Common myeloid progenitor, CD34-positive (primary cell): Measurements from ENCODE around the gene RAB3GAP2.
"Not testable (repeated sequence)": the region's sequence is repeated elsewhere in the genome, so short reads cannot be mapped to it uniquely, and the experiment has no call there.

Experiments
- CTCF ChIA-PET: fragments of 350-600 bp; sonication (Branson Sonifier 250); formaldehyde crosslinking; loops from one replicate; lab custom pipeline; 2021; ENCODE audit warnings: antibody characterized with exemption; lab: Charles Lee
- POLR2A ChIA-PET: fragments of 350-600 bp; sonication (Branson Sonifier 250); formaldehyde crosslinking; loops from one replicate; lab custom pipeline; 2021; ENCODE audit warnings: antibody characterized with exemption; lab: Charles Lee
- DNase-seq, 3 donors: peaks; one replicate each; pipeline versions ENCODE4 v3.0.0 to v3.0.0-alpha.2; 2013
- H3K27ac ChIP-seq, 2 experiments: 1 replicate in 1 of 2; 2 replicates in 1 of 2; pipeline ENCODE4 v1.7.0; 2013; ENCODE audit warnings: inconsistent platforms in 2 of 2, low read length in 2 of 2, mild to moderate bottlenecking in 2 of 2, low read depth in 1 of 2, moderate library complexity in 1 of 2; ENCODE audit not compliant: severe bottlenecking in 2 of 2, insufficient read depth in 1 of 2, poor library complexity in 1 of 2
- H3K27me3 ChIP-seq, 5 experiments: replicated peaks in 2 of 5; 1 replicate in 3 of 5; 2 replicates in 2 of 5; pipeline versions ENCODE4 v1.6.1 to v1.7.0; 2013; ENCODE audit warnings: low read length in 4 of 5, mild to moderate bottlenecking in 2 of 5, moderate library complexity in 2 of 5, inconsistent platforms in 1 of 5; ENCODE audit not compliant: insufficient read depth in 5 of 5, control insufficient read depth in 4 of 5
- H3K36me3 ChIP-seq, 4 experiments: 1 replicate in 2 of 4; 2 replicates in 2 of 4; pipeline versions ENCODE4 v1.6.1 to v1.7.0; 2013; ENCODE audit warnings: low read length in 3 of 4, control low read depth in 1 of 4, mild to moderate bottlenecking in 1 of 4; ENCODE audit not compliant: control insufficient read depth in 4 of 4, insufficient read depth in 4 of 4
- H3K4me1 ChIP-seq, 4 experiments: 1 replicate in 3 of 4; 2 replicates in 1 of 4; pipeline versions ENCODE4 v1.6.1 to v1.7.1; 2013; ENCODE audit warnings: low read length in 3 of 4, mild to moderate bottlenecking in 3 of 4, control low read depth in 1 of 4, inconsistent platforms in 1 of 4, moderate library complexity in 1 of 4; ENCODE audit not compliant: control insufficient read depth in 4 of 4, insufficient read depth in 4 of 4; ENCODE audit errors: control extremely low read depth in 1 of 4
- H3K4me3 ChIP-seq, 7 experiments: 1 replicate in 4 of 7; 2 replicates in 3 of 7; pipeline versions ENCODE4 v1.5.1 to v1.7.0; 2013; ENCODE audit warnings: mild to moderate bottlenecking in 7 of 7, low read length in 6 of 7, moderate library complexity in 6 of 7, inconsistent platforms in 2 of 7, low read depth in 2 of 7, control low read depth in 1 of 7; ENCODE audit not compliant: insufficient read depth in 4 of 7, control insufficient read depth in 1 of 7; ENCODE audit errors: extremely low read depth in 1 of 7
- H3K9me3 ChIP-seq, 5 experiments: 1 replicate in 4 of 5; 2 replicates in 1 of 5; pipeline versions ENCODE4 v1.6.1 to v1.7.1; 2013; ENCODE audit warnings: low read length in 4 of 5, mild to moderate bottlenecking in 2 of 5, inconsistent platforms in 1 of 5, low read depth in 1 of 5, moderate library complexity in 1 of 5; ENCODE audit not compliant: control insufficient read depth in 4 of 5, insufficient read depth in 2 of 5; ENCODE audit errors: control extremely low read depth in 1 of 5
- WGBS: methylation state at CpG from one replicate; pipeline ENCODE4 v1.1.5; 2013; ENCODE audit not compliant: insufficient coverage; 5-methylcytosine and 5-hydroxymethylcytosine counted together

The RAB3GAP2 gene

DNA sequence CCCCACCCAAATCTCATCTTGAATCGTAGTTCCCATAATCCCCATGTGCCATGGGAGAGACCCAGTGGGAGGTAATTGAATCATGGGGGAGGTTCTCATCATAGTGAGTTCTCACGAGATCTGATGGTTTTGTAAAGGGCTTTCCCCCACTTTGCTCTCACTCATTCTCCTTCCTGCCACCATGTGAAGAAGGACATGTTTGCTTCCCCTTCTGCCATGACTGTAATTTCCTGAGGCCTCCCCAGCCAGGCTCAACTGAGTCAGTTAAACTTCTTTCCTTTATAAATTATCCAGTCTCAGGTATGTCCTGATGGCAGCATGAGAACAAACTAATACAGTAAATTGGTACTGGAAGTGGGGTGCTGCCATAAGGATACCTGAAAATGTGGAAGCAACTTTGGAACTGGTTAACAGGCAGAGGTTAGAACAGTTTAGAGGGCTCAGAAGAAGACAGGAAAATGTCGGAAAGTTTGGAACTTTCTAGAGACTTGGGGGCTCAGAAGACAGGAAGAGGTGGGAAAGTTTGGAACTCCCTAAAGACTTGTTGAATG is 23.5 kb downstream of the RAB3GAP2 start:
- H3K4me3 ChIP-seq, POLR2A ChIA-PET, H3K27me3 ChIP-seq, H3K4me1 ChIP-seq, DNase-seq, H3K27ac ChIP-seq, CTCF ChIA-PET: not testable (repeated sequence)
- H3K9me3 ChIP-seq = peaks cover 0 to 42% (median 27%) of the 10 kb centered on the region in 5 experiments
- peaks cover 5 to 53% (median 26%) of the 10 kb centered on the region in 4 experiments for H3K36me3 ChIP-seq
- WGBS = 88% methylated on average over 1 of the region's 3 CpGs

DNA sequence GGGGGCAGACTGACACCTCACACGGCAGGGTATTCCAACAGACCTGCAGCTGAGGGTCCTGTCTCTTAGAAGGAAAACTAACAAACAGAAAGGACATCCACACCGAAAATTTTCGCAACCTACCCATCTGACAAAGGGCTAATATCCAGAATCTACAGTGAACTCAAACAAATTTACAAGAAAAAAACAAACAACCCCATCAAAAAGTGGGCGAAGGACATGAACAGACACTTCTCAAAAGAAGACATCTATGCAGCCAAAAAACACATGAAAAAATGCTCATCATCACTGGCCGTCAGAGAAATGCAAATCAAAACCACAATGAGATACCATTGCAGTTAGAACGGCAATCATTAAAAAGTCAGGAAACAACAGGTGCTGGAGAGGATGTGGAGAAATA is 26.4 kb downstream of the RAB3GAP2 start:
- CTCF ChIA-PET, H3K27me3 ChIP-seq, H3K4me3 ChIP-seq, POLR2A ChIA-PET, H3K27ac ChIP-seq, H3K4me1 ChIP-seq, DNase-seq: not testable (repeated sequence)
- WGBS = 100% methylated on average over 1 of the region's 6 CpGs
- peaks cover 0 to 29% (median 11%) of the 10 kb centered on the region in 4 experiments for H3K36me3 ChIP-seq
- peaks cover 0 to 34% (median 23%) of the 10 kb centered on the region in 5 experiments for H3K9me3 ChIP-seq

GRCh38 chr1:220243947-220244346 is 28.3 kb downstream of the RAB3GAP2 start:
- DNase-seq = peak in 2 of 3 donors; percentile 26 to 49
- H3K9me3 ChIP-seq = peaks cover 0 to 15% (median 6%) of the 10 kb centered on the region in 5 experiments
- no peak overlapping the region for H3K4me3 ChIP-seq
- peaks cover 0 to 9% (median 2%) of the 10 kb centered on the region in 4 experiments for H3K36me3 ChIP-seq
- peaks cover 0 to 3% (median 0%) of the 10 kb centered on the region in 4 experiments for H3K4me1 ChIP-seq
- CTCF ChIA-PET = no interaction called here
- no peaks in the 10 kb centered on the region for H3K27me3 ChIP-seq
- WGBS = 100% methylated on average over 1 of the region's 2 CpGs
- H3K27ac ChIP-seq = no peak overlapping the region
- POLR2A ChIA-PET = no interaction called here

- ChIA-PET CTCF (no interaction called here), POLR2A (no interaction called here)
- no peaks in the 10 kb centered on the region for H3K27me3 ChIP-seq
- peaks cover 0 to 3% (median 0%) of the 10 kb centered on the region in 4 experiments for H3K4me1 ChIP-seq
- DNase-seq = no peak
- WGBS = no CpG with 5 or more reads among the region's 2 CpGs
- H3K36me3 ChIP-seq = peaks cover 0 to 7% (median under 1%) of the 10 kb centered on the region in 4 experiments
- no peaks in the 10 kb centered on the region for H3K9me3 ChIP-seq
- no peak overlapping the region for H3K27ac ChIP-seq
- H3K4me3 ChIP-seq = no peak overlapping the region
Measured at GRCh38 chr1:220241072-220241663, 31.1 kb downstream of the RAB3GAP2 start.

- CTCF ChIA-PET = interaction anchor here (0.8 to 1.3 kb wide), 3 partner anchors 11 to 15 kb away, joined by 3 to 4 read pairs (median 3); no protein-coding TSS in a partner anchor
- no peak for DNase-seq
- H3K27me3 ChIP-seq = no peaks in the 10 kb centered on the region
- H3K9me3 ChIP-seq = no peaks in the 10 kb centered on the region
- H3K4me1 ChIP-seq = peaks cover 0 to 3% (median 0%) of the 10 kb centered on the region in 4 experiments
- no peak overlapping the region for H3K4me3 ChIP-seq
- POLR2A ChIA-PET = no interaction called here
- H3K36me3 ChIP-seq = peaks cover 0 to 7% (median under 1%) of the 10 kb centered on the region in 4 experiments
- 100% methylated on average over 3 of the region's 3 CpGs for WGBS
- no peak overlapping the region for H3K27ac ChIP-seq
Measured at GRCh38 chr1:220239966-220240365, 32.3 kb downstream of the RAB3GAP2 start.

- Histone ChIP-seq H3K27ac (no peak overlapping the region), H3K4me1 (peaks cover 0 to 3% (median 0%) of the 10 kb centered on the region in 4 experiments), H3K27me3 (no peaks in the 10 kb centered on the region), H3K9me3 (no peaks in the 10 kb centered on the region), H3K36me3 (peaks cover 0 to 7% (median under 1%) of the 10 kb centered on the region in 4 experiments), H3K4me3 (no peak overlapping the region)
- ChIA-PET CTCF (interaction anchor here (0.8 to 1.3 kb wide), 4 partner anchors 10 to 547 kb away, joined by 3 to 4 read pairs (median 3); no protein-coding TSS in a partner anchor), POLR2A (no interaction called here)
- 100% methylated on average over 4 of the region's 5 CpGs for WGBS
- no peak for DNase-seq
Measured at GRCh38 chr1:220239213-220239612, 33.0 kb downstream of the RAB3GAP2 start.

DNA sequence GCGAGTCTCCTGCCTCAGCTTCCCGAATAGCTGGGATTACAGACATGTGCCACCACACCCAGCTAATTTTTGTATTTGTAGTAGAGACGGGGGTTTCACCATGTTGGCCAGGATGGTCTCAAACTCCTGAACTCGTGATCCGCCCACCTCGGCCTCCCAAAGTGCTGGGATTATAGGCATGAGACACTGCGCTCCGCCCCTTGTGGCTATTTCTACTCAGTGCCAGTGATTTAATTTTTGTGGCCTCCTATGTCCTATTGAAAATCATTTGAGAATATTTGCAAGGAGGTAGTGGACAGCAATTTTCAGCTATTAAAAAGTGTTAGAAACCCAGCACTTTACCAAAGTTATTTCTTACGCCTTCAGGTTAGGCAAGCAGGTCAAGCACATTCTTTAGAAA is 36.0 kb downstream of the RAB3GAP2 start:
- peaks cover 2 to 12% (median 8%) of the 10 kb centered on the region in 4 experiments for H3K36me3 ChIP-seq
- H3K4me3 ChIP-seq, H3K27ac ChIP-seq, H3K9me3 ChIP-seq, POLR2A ChIA-PET, DNase-seq, H3K27me3 ChIP-seq, H3K4me1 ChIP-seq: not testable (repeated sequence)
- CTCF ChIA-PET = interaction anchor here (1.1 kb wide), 3 partner anchors 19 to 35 kb away, joined by 3 to 6 read pairs (median 3); no protein-coding TSS in a partner anchor
- 97% methylated on average over 6 of the region's 9 CpGs for WGBS
